ENCODE measurements around the gene NOP14.

Gene NOP14

DNA sequence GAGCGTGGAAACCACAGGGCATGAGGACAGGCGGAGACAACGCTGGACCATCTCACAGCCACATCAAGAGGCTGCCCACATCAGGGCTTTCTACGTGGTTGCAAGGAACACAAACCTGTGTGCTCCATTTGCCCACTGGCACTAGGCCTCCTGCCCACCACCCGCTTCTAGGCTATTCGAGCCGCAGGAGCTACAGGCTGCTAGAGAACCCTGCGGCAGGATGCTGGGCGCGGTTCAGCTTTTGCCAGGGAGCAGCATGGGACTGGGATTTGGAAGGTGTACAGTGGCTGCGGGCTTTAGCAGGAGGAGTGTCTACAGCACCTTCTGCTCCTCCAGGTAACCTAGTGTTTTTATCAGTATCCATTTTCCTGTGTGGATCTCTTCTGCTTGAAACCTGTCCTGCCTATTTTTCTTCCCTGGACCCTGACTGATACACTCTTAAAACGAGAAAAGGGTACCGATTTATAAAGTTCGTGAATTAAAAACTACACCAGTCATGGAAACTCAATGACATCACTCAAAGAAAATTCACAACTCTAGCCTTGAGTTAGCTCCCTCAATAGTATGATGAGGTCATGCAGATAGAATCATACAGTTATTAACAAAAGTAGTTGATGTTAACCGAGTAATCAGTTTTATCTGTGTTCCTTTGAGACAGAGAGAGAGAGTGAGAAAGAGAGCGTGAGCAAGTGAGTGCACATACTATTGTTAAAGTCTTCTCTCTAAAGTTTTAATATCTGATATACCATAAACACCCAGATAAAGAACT lies 12.8 kb downstream of the NOP14 start:
- no peak for DNase-seq (ENCODE audit: low read depth in 1 of 2, low spot score in 1 of 2)
- no peak overlapping the region for H3K27ac ChIP-seq (replicated peaks)
- TF ChIP-seq, protein P1, sequence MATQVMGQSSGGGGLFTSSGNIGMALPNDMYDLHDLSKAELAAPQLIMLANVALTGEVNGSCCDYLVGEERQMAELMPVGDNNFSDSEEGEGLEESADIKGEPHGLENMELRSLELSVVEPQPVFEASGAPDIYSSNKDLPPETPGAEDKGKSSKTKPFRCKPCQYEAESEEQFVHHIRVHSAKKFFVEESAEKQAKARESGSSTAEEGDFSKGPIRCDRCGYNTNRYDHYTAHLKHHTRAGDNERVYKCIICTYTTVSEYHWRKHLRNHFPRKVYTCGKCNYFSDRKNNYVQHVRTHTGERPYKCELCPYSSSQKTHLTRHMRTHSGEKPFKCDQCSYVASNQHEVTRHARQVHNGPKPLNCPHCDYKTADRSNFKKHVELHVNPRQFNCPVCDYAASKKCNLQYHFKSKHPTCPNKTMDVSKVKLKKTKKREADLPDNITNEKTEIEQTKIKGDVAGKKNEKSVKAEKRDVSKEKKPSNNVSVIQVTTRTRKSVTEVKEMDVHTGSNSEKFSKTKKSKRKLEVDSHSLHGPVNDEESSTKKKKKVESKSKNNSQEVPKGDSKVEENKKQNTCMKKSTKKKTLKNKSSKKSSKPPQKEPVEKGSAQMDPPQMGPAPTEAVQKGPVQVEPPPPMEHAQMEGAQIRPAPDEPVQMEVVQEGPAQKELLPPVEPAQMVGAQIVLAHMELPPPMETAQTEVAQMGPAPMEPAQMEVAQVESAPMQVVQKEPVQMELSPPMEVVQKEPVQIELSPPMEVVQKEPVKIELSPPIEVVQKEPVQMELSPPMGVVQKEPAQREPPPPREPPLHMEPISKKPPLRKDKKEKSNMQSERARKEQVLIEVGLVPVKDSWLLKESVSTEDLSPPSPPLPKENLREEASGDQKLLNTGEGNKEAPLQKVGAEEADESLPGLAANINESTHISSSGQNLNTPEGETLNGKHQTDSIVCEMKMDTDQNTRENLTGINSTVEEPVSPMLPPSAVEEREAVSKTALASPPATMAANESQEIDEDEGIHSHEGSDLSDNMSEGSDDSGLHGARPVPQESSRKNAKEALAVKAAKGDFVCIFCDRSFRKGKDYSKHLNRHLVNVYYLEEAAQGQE (IDR thresholded peaks at IDR 0.05; ENCODE audit: insufficient replicate concordance, low read depth) = no peak
- no peak overlapping the region for H3K4me3 ChIP-seq (replicated peaks; ENCODE audit: insufficient read depth, low read length)
- H3K27me3 ChIP-seq (ENCODE audit: insufficient read depth, poor library complexity, severe bottlenecking) = no peaks in the 10 kb centered on the region

DNA sequence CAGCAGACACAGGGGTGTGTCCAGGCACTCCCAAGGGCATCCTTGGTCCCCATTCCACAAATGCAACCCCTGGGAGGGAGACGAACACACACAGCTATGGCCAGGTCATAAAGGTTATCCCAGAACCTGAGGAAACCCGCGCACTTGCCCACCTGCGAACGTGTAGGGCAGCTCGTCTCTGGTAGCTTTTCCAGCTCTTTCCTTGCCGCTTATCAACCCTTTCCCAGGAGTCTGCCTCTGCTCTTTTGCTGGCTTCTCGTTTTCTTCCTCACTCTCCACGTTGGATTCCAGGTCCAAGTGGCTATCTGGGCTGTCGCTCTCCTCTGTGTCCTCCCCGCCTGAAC lies 13.5 kb downstream of the NOP14 start:
- no peak for DNase-seq (ENCODE audit: low read depth in 1 of 2, low spot score in 1 of 2)
- no peak overlapping the region for H3K4me3 ChIP-seq (replicated peaks; ENCODE audit: insufficient read depth, low read length)
- no peaks in the 10 kb centered on the region for H3K27me3 ChIP-seq (ENCODE audit: insufficient read depth, poor library complexity, severe bottlenecking)
- no peak overlapping the region for H3K27ac ChIP-seq (replicated peaks)
- no peak for TF ChIP-seq POLR2AphosphoS5 (IDR thresholded peaks at IDR 0.05; ENCODE audit: low read depth)
- no peak for TF ChIP-seq SPI1 (IDR thresholded peaks at IDR 0.05; ENCODE audit: borderline replicate concordance, low read depth)
- no peak for TF ChIP-seq GABPA (IDR thresholded peaks at IDR 0.05; ENCODE audit: low read depth)
- TF ChIP-seq, protein P1 (IDR thresholded peaks at IDR 0.05; ENCODE audit: insufficient replicate concordance, low read depth) = no peak
- TF ChIP-seq, protein P2, sequence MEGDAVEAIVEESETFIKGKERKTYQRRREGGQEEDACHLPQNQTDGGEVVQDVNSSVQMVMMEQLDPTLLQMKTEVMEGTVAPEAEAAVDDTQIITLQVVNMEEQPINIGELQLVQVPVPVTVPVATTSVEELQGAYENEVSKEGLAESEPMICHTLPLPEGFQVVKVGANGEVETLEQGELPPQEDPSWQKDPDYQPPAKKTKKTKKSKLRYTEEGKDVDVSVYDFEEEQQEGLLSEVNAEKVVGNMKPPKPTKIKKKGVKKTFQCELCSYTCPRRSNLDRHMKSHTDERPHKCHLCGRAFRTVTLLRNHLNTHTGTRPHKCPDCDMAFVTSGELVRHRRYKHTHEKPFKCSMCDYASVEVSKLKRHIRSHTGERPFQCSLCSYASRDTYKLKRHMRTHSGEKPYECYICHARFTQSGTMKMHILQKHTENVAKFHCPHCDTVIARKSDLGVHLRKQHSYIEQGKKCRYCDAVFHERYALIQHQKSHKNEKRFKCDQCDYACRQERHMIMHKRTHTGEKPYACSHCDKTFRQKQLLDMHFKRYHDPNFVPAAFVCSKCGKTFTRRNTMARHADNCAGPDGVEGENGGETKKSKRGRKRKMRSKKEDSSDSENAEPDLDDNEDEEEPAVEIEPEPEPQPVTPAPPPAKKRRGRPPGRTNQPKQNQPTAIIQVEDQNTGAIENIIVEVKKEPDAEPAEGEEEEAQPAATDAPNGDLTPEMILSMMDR (IDR thresholded peaks at IDR 0.05; ENCODE audit: insufficient read depth, low read length) = no peak

DNA sequence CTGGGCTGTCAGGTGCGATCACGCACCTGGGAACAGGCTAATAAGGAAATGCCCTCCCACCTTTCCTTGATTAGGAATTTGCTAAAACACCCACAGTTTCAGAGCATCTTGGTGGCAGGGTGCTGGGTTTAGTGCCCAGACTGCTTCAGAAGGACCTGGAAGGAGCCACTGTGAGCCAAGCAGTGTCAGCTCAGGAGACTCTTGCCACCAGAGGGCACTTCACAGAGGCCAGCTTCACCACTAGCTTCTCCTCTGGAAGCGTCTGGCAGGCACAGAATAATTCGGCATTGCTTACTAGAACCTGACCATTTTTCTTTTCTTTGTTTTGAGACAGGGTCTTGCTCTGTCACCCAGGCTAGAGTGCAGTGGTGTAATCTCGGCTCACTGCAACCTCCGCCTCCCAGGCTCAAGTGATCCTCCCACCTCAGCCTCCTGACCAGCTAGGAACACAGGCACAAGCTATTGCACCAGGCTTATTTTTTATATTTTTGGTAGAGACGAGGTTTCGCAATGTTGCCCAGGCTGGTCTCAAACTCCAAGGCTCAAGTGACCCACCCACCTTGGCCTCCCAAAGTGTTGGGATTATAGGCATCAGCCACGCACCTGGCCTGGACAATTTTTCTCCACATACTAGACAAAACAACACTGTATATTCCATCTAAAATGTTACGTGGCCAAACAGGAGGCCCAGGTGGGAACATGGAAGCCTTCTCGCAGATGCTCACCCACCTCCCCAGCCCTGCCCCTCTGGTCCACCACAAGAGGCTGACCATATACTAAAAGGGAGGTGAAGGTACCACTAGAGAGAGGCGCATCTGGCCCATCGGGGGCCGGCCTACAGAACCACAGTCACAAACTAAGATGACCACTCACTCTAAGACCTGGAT lies 14.1 kb downstream of the NOP14 start:
- TF ChIP-seq POLR2AphosphoS5 (IDR thresholded peaks at IDR 0.05; ENCODE audit: low read depth) = no peak
- TF ChIP-seq, protein P2 (IDR thresholded peaks at IDR 0.05; ENCODE audit: insufficient read depth, low read length) = peak; percentile 38
- no peak overlapping the region for H3K4me3 ChIP-seq (replicated peaks; ENCODE audit: insufficient read depth, low read length)
- H3K27me3 ChIP-seq (ENCODE audit: insufficient read depth, poor library complexity, severe bottlenecking) = no peaks in the 10 kb centered on the region
- no peak overlapping the region for H3K27ac ChIP-seq (replicated peaks)
- DNase-seq (ENCODE audit: low read depth in 1 of 2, low spot score in 1 of 2) = no peak

DNA sequence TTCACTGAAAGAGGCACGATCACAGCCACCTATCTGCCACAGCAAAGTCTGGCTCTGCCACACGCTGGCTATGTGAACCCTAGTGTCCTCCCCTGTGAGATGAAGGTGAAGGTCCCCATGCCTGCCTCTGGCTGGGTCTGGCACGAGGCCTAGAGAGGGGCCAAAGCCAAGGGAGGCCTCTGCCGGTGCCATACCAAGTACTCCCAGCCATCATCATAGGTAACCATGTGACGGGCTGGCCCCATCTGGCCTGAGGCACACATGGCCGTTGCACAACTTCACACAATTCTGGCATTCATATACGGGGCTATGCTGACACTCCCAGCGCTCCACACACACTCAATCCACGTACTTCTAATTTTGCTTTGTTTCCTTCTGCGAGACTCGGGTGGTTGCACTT lies 15.3 kb downstream of the NOP14 start:
- TF ChIP-seq, protein P2 (IDR thresholded peaks at IDR 0.05; ENCODE audit: insufficient read depth, low read length) = no peak
- TF ChIP-seq GABPA (IDR thresholded peaks at IDR 0.05; ENCODE audit: low read depth) (no peak), SPI1 (IDR thresholded peaks at IDR 0.05; ENCODE audit: borderline replicate concordance, low read depth) (no peak), POLR2AphosphoS5 (IDR thresholded peaks at IDR 0.05; ENCODE audit: low read depth) (no peak)
- TF ChIP-seq, protein P1 (IDR thresholded peaks at IDR 0.05; ENCODE audit: insufficient replicate concordance, low read depth) = no peak
- Histone ChIP-seq H3K27me3 (ENCODE audit: insufficient read depth, poor library complexity, severe bottlenecking) (no peaks in the 10 kb centered on the region), H3K27ac (replicated peaks) (no peak overlapping the region), H3K4me3 (replicated peaks; ENCODE audit: insufficient read depth, low read length) (no peak overlapping the region)
- no peak for DNase-seq (ENCODE audit: low read depth in 1 of 2, low spot score in 1 of 2)
